Stimulated activated CD8-positive, alpha-beta memory T cell treated with anti-CD3 and anti-CD28 coated beads, Interleukin-7, amount 100 ng/mL, for 4 hours (primary cell): ENCODE data around the gene PIGT.

Experiments
- DNase-seq, 2 donors: peaks; one replicate each; pipeline ENCODE4 v3.0.0-alpha.2; 2020; ENCODE audit warnings: low read depth in 2 of 2

PIGT gene

DNA sequence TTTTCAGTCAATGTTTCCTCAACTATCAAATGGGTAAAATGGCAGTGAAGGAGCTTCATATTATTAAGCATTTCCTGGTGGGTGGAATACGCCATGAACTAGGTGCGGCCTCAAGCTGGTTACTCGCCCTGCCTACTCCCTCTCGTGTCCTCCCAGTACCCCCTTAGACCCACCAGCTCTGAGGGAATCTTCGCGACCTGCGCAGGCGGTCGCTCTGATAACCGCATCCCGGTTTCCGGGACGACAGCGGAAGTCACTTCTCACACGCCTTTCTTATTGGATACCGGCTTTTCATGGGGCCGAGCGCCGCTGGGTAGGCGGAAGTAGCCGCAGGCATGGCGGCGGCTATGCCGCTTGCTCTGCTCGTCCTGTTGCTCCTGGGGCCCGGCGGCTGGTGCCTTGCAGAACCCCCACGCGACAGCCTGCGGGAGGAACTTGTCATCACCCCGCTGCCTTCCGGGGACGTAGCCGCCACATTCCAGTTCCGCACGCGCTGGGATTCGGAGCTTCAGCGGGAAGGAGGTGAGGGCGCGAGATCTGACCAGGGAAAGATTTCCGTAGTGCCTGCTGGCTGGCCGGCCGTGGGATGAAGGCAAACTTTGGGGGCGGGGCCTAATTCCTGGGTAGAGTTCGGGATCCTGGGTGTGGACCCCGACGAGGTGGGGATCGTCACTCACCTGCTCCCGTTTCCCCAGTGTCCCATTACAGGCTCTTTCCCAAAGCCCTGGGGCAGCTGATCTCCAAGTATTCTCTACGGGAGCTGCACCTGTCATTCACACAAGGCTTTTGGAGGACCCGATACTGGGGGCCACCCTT is at the start of gene PIGT:
TSS of gene PIGT (plus strand) at position 320 of the 816 bp plus-strand sequence. CDS start at position 336, 16 bp downstream.
- DNase-seq, result peak; percentile 87 to 91

GRCh38 chr20:45366192-45366591 is 49.7 kb upstream of the PIGT start:
- DNase-seq, result no peak

DNA sequence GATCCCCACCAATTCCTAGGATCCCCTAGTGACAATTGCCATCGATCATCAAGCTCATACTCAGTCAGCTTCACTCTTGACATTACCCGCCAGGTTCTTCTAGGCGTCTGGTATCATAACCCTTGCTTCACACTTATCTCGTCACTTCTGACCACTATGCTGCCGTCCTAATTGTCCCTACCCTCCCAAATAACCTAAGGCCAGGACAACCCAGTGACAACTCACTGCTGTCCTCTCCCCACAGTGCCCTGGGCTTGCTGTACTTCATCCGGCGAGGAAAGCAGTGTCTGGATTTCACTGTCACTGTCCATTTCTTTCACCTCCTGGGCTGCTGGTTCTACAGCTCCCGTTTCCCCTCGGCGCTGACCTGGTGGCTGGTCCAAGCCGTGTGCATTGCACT is 49.3 kb upstream of the PIGT start:
- DNase-seq, result no peak

- no peak for DNase-seq
Observed at GRCh38 chr20:45367126-45367525, 48.8 kb upstream of the PIGT start.

GRCh38 chr20:45368221-45368980 is 47.5 kb upstream of the PIGT start:
- no peak for DNase-seq

DNA sequence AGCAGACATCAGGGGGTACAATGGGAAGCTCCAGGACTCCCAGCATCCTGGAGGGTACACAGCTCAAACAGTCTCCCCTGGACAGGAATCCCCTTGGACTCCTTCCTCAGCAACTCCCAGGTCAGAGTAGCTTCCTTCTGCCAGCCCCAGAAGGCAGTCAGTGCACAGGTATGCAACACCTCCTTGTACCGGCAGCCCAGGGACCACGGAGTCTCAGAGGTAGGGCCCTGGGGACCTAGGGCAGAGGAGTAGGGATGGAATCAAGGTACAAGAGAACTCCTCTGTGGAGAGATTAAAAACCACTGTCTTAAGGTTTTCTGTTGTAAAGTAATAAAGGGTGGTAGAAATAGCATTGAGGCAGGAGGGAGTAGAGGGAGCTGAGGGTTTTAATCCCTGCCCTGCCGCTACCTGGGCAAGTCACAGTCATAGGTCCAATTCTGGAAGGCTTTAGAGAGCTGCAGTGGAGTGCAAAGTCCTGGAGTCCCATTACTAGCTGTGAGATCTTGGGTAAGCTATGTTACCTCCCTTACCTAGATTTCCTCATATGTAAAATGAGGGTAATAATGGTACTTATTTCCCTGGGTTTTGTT is 45.3 kb upstream of the PIGT start:
- no peak for DNase-seq

GRCh38 chr20:45372241-45372640 is 43.7 kb upstream of the PIGT start:
- DNase-seq, result no peak

- no peak for DNase-seq
Observed at GRCh38 chr20:45372646-45373352, 43.1 kb upstream of the PIGT start.

GRCh38 chr20:45373353-45374100 is 42.4 kb upstream of the PIGT start:
- peak; percentile 79 to 81 for DNase-seq

GRCh38 chr20:45374101-45374467 is 41.9 kb upstream of the PIGT start:
- no peak for DNase-seq

- DNase-seq, result no peak
Observed at GRCh38 chr20:45374966-45375365, 41.0 kb upstream of the PIGT start.

DNA sequence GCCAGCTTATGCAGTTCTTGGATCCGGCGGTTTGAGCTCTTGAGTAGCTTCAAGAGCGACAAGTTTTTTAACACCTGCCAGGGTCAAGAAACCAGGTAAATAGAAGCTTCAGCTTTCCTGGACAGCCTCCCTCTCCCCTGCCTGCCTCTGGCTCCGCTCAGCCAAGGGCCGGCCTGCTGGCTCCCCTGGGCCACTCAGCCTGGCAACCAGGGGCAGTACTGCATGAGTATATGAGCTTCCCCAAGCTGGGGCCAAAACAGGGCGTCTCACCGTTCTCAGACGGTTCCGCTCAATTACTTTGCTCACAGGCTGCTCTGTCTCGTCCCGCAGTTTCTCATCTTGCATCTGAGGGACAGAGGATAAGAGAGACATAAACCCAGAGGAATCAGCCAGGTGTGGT is 38.7 kb upstream of the PIGT start:
- DNase-seq, result no peak

DNA sequence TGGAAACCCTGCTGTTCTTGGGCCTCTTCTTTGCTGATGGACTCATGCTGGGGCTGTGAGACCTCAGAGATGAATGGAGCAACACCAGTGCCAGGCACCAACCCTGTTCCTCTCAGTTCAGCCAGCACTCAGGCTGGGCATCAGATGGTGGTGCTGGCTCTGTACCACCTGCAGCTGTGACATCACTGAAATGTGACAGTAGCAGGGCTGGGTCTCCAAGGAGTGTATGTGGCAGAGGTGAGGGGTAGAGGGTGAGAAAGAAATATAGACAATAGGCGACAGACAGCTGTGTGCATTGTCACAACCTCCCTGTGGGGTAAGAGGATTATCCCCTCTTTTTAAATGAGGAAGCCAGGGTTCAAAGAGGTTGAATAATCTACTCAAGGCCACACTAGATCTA is 37.8 kb upstream of the PIGT start, which contains the start of gene TP53TG5:
TSS of gene TP53TG5 (minus strand) at position 135 of the 400 bp plus-strand sequence. CDS start at position 46, 89 bp downstream.
- no peak for DNase-seq

DNA sequence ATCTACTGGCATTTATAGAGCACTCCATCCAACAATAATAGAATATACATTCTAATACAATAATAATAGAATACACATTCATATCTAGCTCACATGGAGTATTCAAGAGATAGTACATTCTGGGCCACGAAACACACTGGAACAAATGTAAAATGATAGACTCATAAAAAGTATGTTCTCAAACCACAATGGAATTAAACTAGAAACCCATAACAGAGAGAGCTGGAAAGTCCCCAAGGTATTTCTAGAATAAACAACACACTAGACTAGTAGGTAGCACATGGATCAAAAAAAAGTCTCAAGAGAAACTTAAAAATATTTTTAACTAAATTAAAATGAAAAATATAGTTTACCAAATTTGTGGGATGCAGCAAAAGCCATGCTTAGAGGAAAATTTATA is 28.7 kb upstream of the PIGT start:
- DNase-seq, result no peak

GRCh38 chr20:45390931-45391330 is 25.0 kb upstream of the PIGT start:
- DNase-seq, result no peak

DNA sequence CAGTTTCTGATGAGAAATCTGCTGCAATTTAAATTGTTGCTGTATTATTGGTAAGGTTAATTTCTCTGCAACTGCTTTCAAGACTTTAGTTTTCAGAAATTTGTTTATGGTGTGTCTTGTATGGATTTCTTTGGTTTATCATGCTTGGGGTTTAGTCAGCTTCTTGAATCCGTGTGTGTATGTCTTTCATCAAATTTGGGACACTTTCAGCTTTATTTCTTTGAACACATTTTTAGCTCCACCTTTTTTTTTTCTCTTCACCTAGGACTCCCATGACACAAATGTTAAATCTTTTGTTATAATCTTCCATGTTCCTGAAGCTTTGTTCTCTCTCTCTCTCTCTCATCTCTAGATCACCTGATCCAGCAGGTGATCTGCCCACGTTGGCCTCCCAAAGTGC is 24.4 kb upstream of the PIGT start:
- no peak for DNase-seq

DNA sequence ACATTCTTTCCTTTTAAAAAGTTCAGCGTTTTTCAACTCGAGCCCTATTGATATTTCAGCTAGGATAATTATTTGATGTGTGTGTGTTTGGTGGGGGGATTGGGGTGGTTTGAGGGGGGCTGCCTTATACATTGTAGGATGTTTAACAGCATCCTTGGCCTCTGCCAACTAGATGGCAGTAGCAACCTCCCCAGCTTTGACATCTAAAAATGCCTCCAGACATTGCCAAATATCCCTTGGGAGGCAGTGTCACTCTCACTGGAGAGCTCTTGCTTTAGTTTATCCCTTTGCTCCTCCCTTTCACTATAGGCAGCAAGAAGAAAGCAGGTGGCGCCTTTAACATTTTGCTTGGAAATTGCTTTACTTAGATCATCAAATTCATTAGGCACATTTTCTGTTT is 23.2 kb upstream of the PIGT start:
- no peak for DNase-seq

- no peak for DNase-seq
Observed at GRCh38 chr20:45394221-45395113, 21.5 kb upstream of the PIGT start.

DNA sequence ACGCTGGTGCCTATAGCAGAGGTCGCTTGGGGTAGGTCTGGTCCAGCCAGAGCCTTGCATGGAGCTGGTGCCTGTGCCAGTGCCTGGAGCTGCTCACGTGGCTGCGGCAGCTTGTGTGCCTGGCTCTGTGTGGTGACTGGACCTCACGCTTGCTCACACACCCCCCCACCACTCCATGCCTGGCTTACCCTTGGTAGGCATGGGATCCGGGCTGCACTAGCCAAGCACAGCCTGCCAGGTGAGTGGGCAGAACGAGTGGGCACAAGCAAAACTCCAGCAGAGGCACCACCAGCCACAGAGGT is 20.9 kb upstream of the PIGT start:
- DNase-seq, result no peak

DNA sequence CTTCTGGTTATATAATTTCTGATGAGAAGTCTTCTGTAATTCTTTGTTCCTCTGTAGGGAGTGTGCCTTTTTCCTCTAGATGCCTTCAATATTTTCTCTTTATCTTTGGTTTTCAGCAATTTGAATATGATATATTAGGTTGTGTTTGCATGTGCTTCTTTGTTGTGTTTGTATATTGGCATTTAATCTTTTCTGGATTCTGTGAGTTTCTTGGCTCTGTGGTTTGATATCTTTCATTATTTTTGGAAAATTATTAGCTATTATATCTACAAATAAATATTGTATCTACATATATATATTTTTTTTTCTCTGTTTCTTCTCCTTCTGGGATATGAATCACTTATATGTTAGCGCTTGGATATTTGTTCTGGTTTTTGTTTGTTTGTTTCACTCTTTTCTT is 16.9 kb upstream of the PIGT start:
- DNase-seq, result no peak
